Activated T-cell treated with anti-CD3 and anti-CD28 coated beads, Interleukin-2, amount 50 U/mL, for 72 hours (primary cell): ENCODE results near the gene HSPB6. TPM values are rescaled to one million over a fixed set of nuclear protein-coding genes. Genes with fewer than 3 reads are reported as not detected.
A peak's percentile ranks its signal among the peaks of the same experiment; 100 is the strongest.

ENCODE experiments used
- ATAC-seq, 2 donors: fragments of 150-1000 bp; cut with Tn5 transposase; replicated peaks in 1 of 2; 2 replicates each; pipeline ENCODE4 v1.10.0; 2021; ENCODE audit warnings: moderate library complexity in 2 of 2, mild to moderate bottlenecking in 1 of 2
- DNase-seq, 2 donors: peaks; one replicate each; pipeline ENCODE4 v3.0.0; 2021 to 2022; ENCODE audit warnings: mixed read lengths in 1 of 2
- H3K27ac Mint-ChIP-seq: one replicate; pipeline ENCODE4 v1.8.0; 2022; ENCODE audit warnings: mild to moderate bottlenecking, moderate library complexity, mixed read lengths
- H3K27me3 Mint-ChIP-seq: one replicate; pipeline ENCODE4 v1.8.0; 2022; ENCODE audit warnings: low read depth, mixed read lengths
- H3K36me3 Mint-ChIP-seq, 2 donors: one replicate each; pipeline ENCODE4 v1.8.0; 2022; ENCODE audit warnings: mixed read lengths in 2 of 2, mild to moderate bottlenecking in 1 of 2; ENCODE audit not compliant: insufficient read depth in 2 of 2
- H3K4me1 Mint-ChIP-seq: one replicate; pipeline ENCODE4 v1.8.0; 2022; ENCODE audit warnings: low read depth, mixed read lengths
- H3K4me3 Mint-ChIP-seq, 2 donors: one replicate each; pipeline ENCODE4 v1.8.0; 2022; ENCODE audit warnings: mild to moderate bottlenecking in 2 of 2, mixed read lengths in 2 of 2, moderate library complexity in 2 of 2
- H3K9me3 Mint-ChIP-seq, 2 donors: one replicate each; pipeline ENCODE4 v1.8.0; 2022; ENCODE audit warnings: mixed read lengths in 2 of 2
- total RNA-seq, 2 donors: library from RNA; stranded (reverse); gene quantifications; one replicate each; pipeline ENCODE4 v1.2.3, GENCODE V29; 2022

The HSPB6 gene
- total RNA-seq, 2 donors from 2014 or later: 1.4 to 2.4 TPM

DNA sequence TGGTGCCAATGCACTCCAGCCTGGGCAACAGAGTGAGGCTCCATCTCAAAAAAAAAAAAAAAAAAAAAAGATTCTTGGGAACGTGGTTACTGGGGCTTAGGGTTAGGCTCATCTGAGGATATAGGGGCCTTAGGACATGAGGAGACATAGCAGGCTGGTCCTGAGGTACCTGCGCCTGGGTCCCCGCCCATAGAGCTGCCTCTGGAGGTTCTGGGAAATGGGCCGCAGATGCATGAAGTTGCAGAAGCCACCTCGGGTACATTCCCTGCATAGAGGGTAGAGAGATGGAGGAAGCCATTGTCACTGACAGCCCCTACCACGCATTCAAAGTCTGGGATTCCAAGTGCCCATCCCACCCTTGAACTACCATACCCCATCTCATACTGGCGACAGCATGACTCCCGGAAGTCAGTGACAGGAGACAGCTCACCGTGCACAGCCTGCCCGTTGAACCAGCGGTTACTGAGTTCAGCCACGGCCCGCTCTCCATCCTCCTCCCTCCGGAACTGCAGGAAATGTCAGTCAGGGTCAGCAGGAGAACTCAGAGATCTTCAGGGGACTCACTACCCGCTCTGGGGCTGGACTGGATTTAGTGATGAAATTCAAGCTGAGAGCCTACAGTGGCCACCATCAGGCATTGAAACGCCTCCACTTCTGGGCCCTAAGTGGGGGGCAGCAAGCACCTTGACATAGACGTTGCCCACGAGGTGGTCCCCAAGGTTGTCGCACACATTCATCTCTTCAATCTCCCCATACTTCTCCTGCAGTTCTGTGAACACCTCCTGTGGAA, 13.0 kb downstream of the HSPB6 start:
- peaks cover 6 to 12% of the 10 kb centered on the region in 2 donors for H3K36me3 Mint-ChIP-seq
- peaks cover 52% of the 10 kb centered on the region for H3K4me1 Mint-ChIP-seq

DNA sequence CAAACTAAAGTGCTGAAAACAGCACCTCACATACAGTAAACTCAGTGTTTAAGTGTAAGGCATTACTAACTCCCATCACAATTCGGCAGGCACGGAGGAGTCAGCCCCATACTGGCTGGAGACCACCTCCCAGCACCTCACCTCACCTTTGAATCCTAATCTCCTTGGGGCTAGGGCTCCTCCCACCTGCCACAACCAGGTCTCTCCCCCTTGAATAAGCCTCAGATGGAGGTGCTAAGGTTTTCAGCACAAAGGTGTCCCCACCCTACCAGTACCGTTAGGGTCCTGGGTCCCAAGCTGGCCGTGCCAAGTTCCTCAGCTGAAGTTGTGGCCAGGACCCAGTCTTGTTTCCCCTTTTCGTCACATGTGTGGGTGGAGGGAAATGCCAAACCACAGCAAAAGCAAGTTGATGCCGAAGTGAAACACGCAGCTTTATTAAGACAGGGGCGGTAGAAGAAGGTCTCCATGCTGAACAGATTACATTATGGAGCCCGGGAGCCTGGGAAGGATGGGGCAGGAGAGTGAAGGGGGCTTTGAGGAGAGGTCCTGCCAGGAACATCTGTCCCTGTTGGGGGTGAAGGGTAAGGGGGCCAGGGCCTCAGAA, 14.6 kb downstream of the HSPB6 start, which contains the start of gene IGFLR1:
IGFLR1 (minus strand) TSS at position 332 of the 604 bp plus-strand sequence. CDS start 1,272 bp downstream, outside the sequence.
- ATAC-seq (peak; percentile 3 to 6), DNase-seq (peak; percentile 86)
- H3K4me1 Mint-ChIP-seq: peaks cover 48% of the 10 kb centered on the region
- H3K4me3 Mint-ChIP-seq: peak within 1 kb of the TSS; percentile 91 to 95
- H3K9me3 Mint-ChIP-seq: no peaks in the 10 kb centered on the region
- no peaks in the 10 kb centered on the region for H3K27me3 Mint-ChIP-seq
- peak within 1 kb of the TSS; percentile 91 for H3K27ac Mint-ChIP-seq
- peaks cover 6 to 14% of the 10 kb centered on the region in 2 donors for H3K36me3 Mint-ChIP-seq

More for the DNA sequence above, 13.0 kb downstream of the HSPB6 start:
- H3K4me3 Mint-ChIP-seq: peak overlapping the region; percentile 91 to 95
- ATAC-seq (no peak), DNase-seq (no peak)
- H3K9me3 Mint-ChIP-seq: no peaks in the 10 kb centered on the region
- no peaks in the 10 kb centered on the region for H3K27me3 Mint-ChIP-seq
- peak overlapping the region; percentile 75 for H3K27ac Mint-ChIP-seq

- H3K9me3 Mint-ChIP-seq: no peaks in the 10 kb centered on the region
- H3K4me3 Mint-ChIP-seq: peak overlapping the region; percentile 91 to 95
- DNase-seq (no peak), ATAC-seq (no peak)
- peaks cover 47% of the 10 kb centered on the region for H3K4me1 Mint-ChIP-seq
- H3K27me3 Mint-ChIP-seq: no peaks in the 10 kb centered on the region
- H3K27ac Mint-ChIP-seq: peak overlapping the region; percentile 93
- peaks cover 6 to 19% of the 10 kb centered on the region in 2 donors for H3K36me3 Mint-ChIP-seq
Observed at GRCh38 chr19:35741203-35741515, 15.7 kb downstream of the HSPB6 start.

- DNase-seq (peak; percentile 97 to 98), ATAC-seq (peak; percentile 69 to 70)
- Mint-ChIP-seq H3K27ac (peak overlapping the region; percentile 93), H3K27me3 (no peaks in the 10 kb centered on the region), H3K4me3 (peak overlapping the region; percentile 88 to 91), H3K36me3 (peaks cover 7 to 19% of the 10 kb centered on the region in 2 donors), H3K9me3 (no peaks in the 10 kb centered on the region), H3K4me1 (peaks cover 42% of the 10 kb centered on the region)
Observed at GRCh38 chr19:35740423-35741202, 16.2 kb downstream of the HSPB6 start.

- H3K27me3 Mint-ChIP-seq: no peaks in the 10 kb centered on the region
- no peaks in the 10 kb centered on the region for H3K9me3 Mint-ChIP-seq
- H3K27ac Mint-ChIP-seq: no peak overlapping the region
- DNase-seq (no peak), ATAC-seq (peak; percentile 3 to 4)
- peak overlapping the region; percentile 88 to 91 for H3K4me3 Mint-ChIP-seq
- H3K4me1 Mint-ChIP-seq: peaks cover 41% of the 10 kb centered on the region
- H3K36me3 Mint-ChIP-seq: peaks cover 9 to 19% of the 10 kb centered on the region in 2 donors
Observed at GRCh38 chr19:35740108-35740422, 16.8 kb downstream of the HSPB6 start.

GRCh38 chr19:35739275-35740107, 17.3 kb downstream of the HSPB6 start:
- no peaks in the 10 kb centered on the region for H3K27me3 Mint-ChIP-seq
- ATAC-seq (no peak), DNase-seq (no peak)
- H3K4me1 Mint-ChIP-seq: peaks cover 45% of the 10 kb centered on the region
- H3K4me3 Mint-ChIP-seq: peak overlapping the region; percentile 58 to 88
- peaks cover 9 to 21% of the 10 kb centered on the region in 2 donors for H3K36me3 Mint-ChIP-seq
- no peaks in the 10 kb centered on the region for H3K9me3 Mint-ChIP-seq
- H3K27ac Mint-ChIP-seq: no peak overlapping the region

- H3K36me3 Mint-ChIP-seq: peaks cover 12 to 27% of the 10 kb centered on the region in 2 donors
- no peak for ATAC-seq
- H3K4me3 Mint-ChIP-seq: peak overlapping the region; percentile 9 to 58
- no peaks in the 10 kb centered on the region for H3K27me3 Mint-ChIP-seq
- H3K9me3 Mint-ChIP-seq: no peaks in the 10 kb centered on the region
- H3K27ac Mint-ChIP-seq: peak overlapping the region; percentile 26
- no peak for DNase-seq
- H3K4me1 Mint-ChIP-seq: peaks cover 45% of the 10 kb centered on the region
Observed at GRCh38 chr19:35738887-35739229, 18.0 kb downstream of the HSPB6 start.

DNA sequence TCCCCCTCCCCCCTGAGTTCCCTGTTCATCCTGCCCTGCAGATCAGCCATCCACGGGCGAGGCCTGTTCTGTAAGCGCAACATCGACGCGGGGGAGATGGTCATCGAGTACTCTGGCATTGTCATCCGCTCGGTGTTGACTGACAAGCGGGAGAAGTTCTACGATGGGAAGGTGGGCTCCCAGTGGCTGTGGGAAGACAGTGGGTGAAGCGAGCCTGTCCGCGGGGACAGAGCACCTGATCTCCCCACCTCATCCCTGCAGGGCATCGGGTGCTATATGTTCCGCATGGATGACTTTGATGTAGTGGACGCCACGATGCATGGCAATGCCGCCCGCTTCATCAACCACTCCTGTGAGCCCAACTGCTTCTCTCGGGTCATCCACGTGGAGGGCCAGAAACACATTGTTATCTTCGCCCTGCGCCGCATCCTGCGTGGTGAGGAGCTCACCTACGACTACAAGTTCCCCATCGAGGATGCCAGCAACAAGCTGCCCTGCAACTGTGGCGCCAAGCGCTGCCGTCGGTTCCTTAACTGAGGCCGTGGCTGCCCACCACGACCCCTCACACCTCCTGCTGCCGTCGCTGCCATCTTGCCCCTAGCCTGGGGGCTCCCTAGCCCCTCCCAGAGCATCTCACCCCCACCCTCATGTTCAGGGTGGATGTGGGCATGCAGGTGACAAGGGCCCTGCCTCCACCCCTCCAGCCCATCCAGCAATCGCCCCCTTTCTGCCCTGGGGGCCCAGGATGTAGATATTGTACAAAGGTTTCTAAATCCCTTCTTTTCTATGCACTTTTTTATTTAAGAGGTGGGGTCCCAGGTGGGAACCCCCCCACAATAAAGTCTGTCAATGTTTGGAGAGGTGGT, 18.6 kb downstream of the HSPB6 start:
- no peak for ATAC-seq
- Mint-ChIP-seq H3K9me3 (no peaks in the 10 kb centered on the region), H3K4me1 (peaks cover 40% of the 10 kb centered on the region), H3K27me3 (no peaks in the 10 kb centered on the region), H3K36me3 (peaks cover 12 to 28% of the 10 kb centered on the region in 2 donors), H3K27ac (peak overlapping the region; percentile 26), H3K4me3 (peak overlapping the region in 1 of 2 donors; percentile 9)
- DNase-seq: no peak

- peaks cover 30% of the 10 kb centered on the region for H3K4me1 Mint-ChIP-seq
- DNase-seq: no peak
- no peak overlapping the region for H3K4me3 Mint-ChIP-seq
- H3K9me3 Mint-ChIP-seq: no peaks in the 10 kb centered on the region
- H3K36me3 Mint-ChIP-seq: peaks cover 9 to 21% of the 10 kb centered on the region in 2 donors
- no peaks in the 10 kb centered on the region for H3K27me3 Mint-ChIP-seq
- H3K27ac Mint-ChIP-seq: peak overlapping the region; percentile 82
- ATAC-seq: no peak
Observed at GRCh38 chr19:35736913-35737886, 19.6 kb downstream of the HSPB6 start.

- H3K27ac Mint-ChIP-seq: peak overlapping the region; percentile 70
- peaks cover 10 to 20% of the 10 kb centered on the region in 2 donors for H3K36me3 Mint-ChIP-seq
Observed at GRCh38 chr19:35734889-35735288, 21.9 kb downstream of the HSPB6 start.

GRCh38 chr19:35734273-35734672, 22.6 kb downstream of the HSPB6 start:
- Mint-ChIP-seq H3K27ac (peak overlapping the region; percentile 70), H3K4me3 (no peak overlapping the region), H3K36me3 (peaks cover 10 to 20% of the 10 kb centered on the region in 2 donors), H3K4me1 (peaks cover 27% of the 10 kb centered on the region), H3K27me3 (no peaks in the 10 kb centered on the region), H3K9me3 (no peaks in the 10 kb centered on the region)
- ATAC-seq: no peak
- no peak for DNase-seq

More at GRCh38 chr19:35734889-35735288, 21.9 kb downstream of the HSPB6 start:
- H3K4me3 Mint-ChIP-seq: no peak overlapping the region
- peaks cover 27% of the 10 kb centered on the region for H3K4me1 Mint-ChIP-seq
- H3K9me3 Mint-ChIP-seq: no peaks in the 10 kb centered on the region
- DNase-seq (no peak), ATAC-seq (no peak)
- H3K27me3 Mint-ChIP-seq: no peaks in the 10 kb centered on the region
